Measurements from ENCODE around the gene SANBR. TPM values are rescaled to one million over a fixed set of nuclear protein-coding genes. Genes with fewer than 3 reads are reported as not detected.
A peak's percentile ranks its signal among the peaks of the same experiment; 100 is the strongest.

Gene SANBR
- total and polyA plus RNA-seq, 2 of the 13 experiments (the other 11 are each of a cell fraction or from before 2014, with no cell fraction given): 9.8 to 20.9 TPM

DNA sequence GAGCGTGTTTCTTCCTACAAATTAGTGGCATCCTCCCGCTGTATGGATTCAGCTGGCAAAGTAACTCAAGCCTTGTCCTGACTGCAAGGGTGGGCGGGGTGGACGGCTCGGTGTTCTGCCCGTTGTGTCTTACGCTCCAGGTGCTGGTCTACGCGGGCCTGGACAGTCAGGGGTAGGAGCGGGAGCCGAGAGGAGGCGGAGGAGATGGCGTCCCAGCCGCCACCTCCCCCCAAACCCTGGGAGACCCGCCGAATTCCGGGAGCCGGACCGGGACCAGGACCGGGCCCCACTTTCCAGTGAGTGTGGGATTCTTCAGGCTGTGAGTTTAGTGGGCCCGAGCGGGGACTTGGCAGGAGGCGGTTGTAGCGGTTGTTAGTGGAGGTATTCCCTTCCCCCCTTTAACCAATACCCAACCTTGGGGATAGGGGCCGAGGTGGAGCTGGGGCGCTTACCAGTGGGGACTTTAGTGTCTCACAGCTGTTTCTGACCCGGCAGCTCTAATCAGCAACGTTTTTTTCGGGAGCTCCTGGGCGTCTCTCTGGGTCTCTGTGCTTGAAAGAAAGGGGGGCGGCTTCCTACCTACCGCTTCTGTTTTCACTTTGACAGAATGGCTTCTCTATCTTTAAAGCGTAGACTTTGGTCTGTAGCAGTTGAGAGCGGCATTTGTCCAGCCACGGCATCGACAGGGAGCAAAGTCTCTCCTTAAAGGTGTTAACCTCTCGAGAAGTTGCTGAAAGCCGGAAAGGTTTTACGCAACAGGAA lies 47.9 kb upstream of the SANBR start, which contains the start of the genes PEX13 and PUS10 (continued):
- TF ChIP-seq, protein P1, sequence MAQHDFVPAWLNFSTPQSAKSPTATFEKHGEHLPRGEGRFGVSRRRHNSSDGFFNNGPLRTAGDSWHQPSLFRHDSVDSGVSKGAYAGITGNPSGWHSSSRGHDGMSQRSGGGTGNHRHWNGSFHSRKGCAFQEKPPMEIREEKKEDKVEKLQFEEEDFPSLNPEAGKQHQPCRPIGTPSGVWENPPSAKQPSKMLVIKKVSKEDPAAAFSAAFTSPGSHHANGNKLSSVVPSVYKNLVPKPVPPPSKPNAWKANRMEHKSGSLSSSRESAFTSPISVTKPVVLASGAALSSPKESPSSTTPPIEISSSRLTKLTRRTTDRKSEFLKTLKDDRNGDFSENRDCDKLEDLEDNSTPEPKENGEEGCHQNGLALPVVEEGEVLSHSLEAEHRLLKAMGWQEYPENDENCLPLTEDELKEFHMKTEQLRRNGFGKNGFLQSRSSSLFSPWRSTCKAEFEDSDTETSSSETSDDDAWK (CRISPR knock-in tag; IDR thresholded peaks at IDR 0.05): no peak
- TF ChIP-seq TMF1 (CRISPR knock-in tag; IDR thresholded peaks at IDR 0.05; ENCODE audit: low read depth) (no peak; the same call in 1 of the 2 replicates), ZNF367 (CRISPR knock-in tag; IDR thresholded peaks at IDR 0.05; ENCODE audit: borderline replicate concordance) (peak; percentile 80; the same call in 1 of the 2 replicates), ZNF572 (CRISPR knock-in tag; IDR thresholded peaks at IDR 0.05) (no peak), SOX6 (IDR thresholded peaks at IDR 0.05) (no peak), SOX6 (CRISPR knock-in tag; IDR thresholded peaks at IDR 0.05) (peak; percentile 96), ARNT (IDR thresholded peaks at IDR 0.05) (no peak), KDM5B (CRISPR knock-in tag; IDR thresholded peaks at IDR 0.05; ENCODE audit: borderline replicate concordance) (no peak), TAF15 (IDR thresholded peaks at IDR 0.05; ENCODE audit: low read depth, low read length, poor library complexity, severe bottlenecking) (peak; percentile 84), ZSCAN12 (CRISPR knock-in tag; IDR thresholded peaks at IDR 0.05) (no peak), ZNF296 (CRISPR knock-in tag; conservative IDR thresholded peaks at IDR 0.05) (0 out of 2 replicates have a peak, but pooled peaks have one; percentile 23), HES4 (CRISPR knock-in tag; IDR thresholded peaks at IDR 0.05; ENCODE audit: borderline replicate concordance) (peak; percentile 92), ZFX (CRISPR knock-in tag; IDR thresholded peaks at IDR 0.05; ENCODE audit: low read depth) (peak; percentile 68), ELF1 (CRISPR knock-in tag; IDR thresholded peaks at IDR 0.05) (peak; percentile 77)
- TF ChIP-seq, protein P2, sequence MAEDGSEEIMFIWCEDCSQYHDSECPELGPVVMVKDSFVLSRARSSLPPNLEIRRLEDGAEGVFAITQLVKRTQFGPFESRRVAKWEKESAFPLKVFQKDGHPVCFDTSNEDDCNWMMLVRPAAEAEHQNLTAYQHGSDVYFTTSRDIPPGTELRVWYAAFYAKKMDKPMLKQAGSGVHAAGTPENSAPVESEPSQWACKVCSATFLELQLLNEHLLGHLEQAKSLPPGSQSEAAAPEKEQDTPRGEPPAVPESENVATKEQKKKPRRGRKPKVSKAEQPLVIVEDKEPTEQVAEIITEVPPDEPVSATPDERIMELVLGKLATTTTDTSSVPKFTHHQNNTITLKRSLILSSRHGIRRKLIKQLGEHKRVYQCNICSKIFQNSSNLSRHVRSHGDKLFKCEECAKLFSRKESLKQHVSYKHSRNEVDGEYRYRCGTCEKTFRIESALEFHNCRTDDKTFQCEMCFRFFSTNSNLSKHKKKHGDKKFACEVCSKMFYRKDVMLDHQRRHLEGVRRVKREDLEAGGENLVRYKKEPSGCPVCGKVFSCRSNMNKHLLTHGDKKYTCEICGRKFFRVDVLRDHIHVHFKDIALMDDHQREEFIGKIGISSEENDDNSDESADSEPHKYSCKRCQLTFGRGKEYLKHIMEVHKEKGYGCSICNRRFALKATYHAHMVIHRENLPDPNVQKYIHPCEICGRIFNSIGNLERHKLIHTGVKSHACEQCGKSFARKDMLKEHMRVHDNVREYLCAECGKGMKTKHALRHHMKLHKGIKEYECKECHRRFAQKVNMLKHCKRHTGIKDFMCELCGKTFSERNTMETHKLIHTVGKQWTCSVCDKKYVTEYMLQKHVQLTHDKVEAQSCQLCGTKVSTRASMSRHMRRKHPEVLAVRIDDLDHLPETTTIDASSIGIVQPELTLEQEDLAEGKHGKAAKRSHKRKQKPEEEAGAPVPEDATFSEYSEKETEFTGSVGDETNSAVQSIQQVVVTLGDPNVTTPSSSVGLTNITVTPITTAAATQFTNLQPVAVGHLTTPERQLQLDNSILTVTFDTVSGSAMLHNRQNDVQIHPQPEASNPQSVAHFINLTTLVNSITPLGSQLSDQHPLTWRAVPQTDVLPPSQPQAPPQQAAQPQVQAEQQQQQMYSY (CRISPR knock-in tag; IDR thresholded peaks at IDR 0.05): no peak
- TF ChIP-seq, protein P3, sequence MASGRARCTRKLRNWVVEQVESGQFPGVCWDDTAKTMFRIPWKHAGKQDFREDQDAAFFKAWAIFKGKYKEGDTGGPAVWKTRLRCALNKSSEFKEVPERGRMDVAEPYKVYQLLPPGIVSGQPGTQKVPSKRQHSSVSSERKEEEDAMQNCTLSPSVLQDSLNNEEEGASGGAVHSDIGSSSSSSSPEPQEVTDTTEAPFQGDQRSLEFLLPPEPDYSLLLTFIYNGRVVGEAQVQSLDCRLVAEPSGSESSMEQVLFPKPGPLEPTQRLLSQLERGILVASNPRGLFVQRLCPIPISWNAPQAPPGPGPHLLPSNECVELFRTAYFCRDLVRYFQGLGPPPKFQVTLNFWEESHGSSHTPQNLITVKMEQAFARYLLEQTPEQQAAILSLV (CRISPR knock-in tag; IDR thresholded peaks at IDR 0.05; ENCODE audit: borderline replicate concordance): peak; percentile 23; the same call in 1 of the 2 replicates
